NT2/D1 (cell line): ENCODE data around the gene DLG2.

ENCODE experiments used
- YY1 ChIP-seq: IDR thresholded peaks from 2 replicates; pipeline ENCODE4 v1.6.1; 2011; ENCODE audit not compliant: insufficient read length, insufficient read depth
- ZNF274 ChIP-seq: IDR thresholded peaks from 2 replicates; pipeline ENCODE4 v1.6.1; 2011; ENCODE audit warnings: mild to moderate bottlenecking, low read depth, low read length

DNA sequence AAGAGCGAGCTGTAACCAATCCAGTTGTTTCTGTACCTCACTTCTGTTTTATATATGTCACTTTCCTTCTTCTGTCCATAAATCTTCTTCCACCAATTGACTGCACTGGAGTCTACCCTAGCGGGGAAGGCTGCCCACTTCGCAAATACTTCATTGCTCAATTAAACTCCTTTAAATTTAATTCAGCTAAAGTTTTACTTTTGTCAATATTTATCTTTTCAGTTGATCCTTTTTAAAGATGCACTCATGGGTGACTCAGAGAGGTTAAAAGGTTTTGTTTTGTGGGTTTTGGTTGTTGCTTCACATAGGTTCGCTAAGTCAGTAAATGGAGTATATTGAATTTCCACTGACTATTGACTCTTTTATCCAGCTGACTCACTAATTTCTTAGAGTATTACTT is 597.2 kb downstream of the DLG2 start:
- no peak for TF ChIP-seq ZNF274
- TF ChIP-seq YY1, result no peak
